ENCODE measurements around the gene APBB1.

DNA sequence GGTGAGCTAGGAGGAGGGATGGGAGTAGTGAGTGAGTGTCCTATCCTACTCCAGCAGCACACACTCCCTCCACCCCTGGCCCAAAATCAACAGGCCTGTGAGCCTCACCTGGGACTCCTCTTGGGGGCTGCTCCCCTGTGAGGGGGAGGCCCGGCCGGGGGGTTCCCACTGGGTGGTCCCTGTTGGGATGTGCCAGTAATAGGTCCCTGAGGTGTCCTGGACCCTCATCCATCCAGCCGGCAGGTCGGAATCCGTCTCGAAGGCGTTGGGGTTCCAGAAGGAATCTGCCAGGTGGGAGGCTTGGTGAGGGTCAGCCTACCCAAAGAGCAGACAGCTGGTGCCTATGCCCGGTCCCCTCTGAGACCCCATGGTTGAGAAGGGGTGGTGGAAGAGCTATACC lies 15.4 kb downstream of the APBB1 start:
- TF ChIP-seq, protein P1, sequence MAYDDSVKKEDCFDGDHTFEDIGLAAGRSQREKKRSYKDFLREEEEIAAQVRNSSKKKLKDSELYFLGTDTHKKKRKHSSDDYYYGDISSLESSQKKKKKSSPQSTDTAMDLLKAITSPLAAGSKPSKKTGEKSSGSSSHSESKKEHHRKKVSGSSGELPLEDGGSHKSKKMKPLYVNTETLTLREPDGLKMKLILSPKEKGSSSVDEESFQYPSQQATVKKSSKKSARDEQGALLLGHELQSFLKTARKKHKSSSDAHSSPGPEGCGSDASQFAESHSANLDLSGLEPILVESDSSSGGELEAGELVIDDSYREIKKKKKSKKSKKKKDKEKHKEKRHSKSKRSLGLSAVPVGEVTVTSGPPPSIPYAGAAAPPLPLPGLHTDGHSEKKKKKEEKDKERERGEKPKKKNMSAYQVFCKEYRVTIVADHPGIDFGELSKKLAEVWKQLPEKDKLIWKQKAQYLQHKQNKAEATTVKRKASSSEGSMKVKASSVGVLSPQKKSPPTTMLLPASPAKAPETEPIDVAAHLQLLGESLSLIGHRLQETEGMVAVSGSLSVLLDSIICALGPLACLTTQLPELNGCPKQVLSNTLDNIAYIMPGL (CRISPR knock-in tag; IDR thresholded peaks at IDR 0.05; ENCODE audit: borderline replicate concordance): no peak
- TF ChIP-seq NPAS2 (CRISPR knock-in tag; IDR thresholded peaks at IDR 0.05; ENCODE audit: borderline replicate concordance): no peak
- TF ChIP-seq TFCP2L1 (CRISPR knock-in tag; IDR thresholded peaks at IDR 0.05): no peak
- TF ChIP-seq, protein P2, sequence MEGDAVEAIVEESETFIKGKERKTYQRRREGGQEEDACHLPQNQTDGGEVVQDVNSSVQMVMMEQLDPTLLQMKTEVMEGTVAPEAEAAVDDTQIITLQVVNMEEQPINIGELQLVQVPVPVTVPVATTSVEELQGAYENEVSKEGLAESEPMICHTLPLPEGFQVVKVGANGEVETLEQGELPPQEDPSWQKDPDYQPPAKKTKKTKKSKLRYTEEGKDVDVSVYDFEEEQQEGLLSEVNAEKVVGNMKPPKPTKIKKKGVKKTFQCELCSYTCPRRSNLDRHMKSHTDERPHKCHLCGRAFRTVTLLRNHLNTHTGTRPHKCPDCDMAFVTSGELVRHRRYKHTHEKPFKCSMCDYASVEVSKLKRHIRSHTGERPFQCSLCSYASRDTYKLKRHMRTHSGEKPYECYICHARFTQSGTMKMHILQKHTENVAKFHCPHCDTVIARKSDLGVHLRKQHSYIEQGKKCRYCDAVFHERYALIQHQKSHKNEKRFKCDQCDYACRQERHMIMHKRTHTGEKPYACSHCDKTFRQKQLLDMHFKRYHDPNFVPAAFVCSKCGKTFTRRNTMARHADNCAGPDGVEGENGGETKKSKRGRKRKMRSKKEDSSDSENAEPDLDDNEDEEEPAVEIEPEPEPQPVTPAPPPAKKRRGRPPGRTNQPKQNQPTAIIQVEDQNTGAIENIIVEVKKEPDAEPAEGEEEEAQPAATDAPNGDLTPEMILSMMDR (IDR thresholded peaks at IDR 0.05): no peak
- TF ChIP-seq POLR2A (IDR thresholded peaks at IDR 0.05; ENCODE audit: low read length): no peak
- TF ChIP-seq FOSL2 (IDR thresholded peaks at IDR 0.05): no peak
- TF ChIP-seq FOSL2 (CRISPR knock-in tag; IDR thresholded peaks at IDR 0.05): no peak
- no peak for TF ChIP-seq SMC3 (IDR thresholded peaks at IDR 0.05)
- no peak for TF ChIP-seq KDM1A (IDR thresholded peaks at IDR 0.05; ENCODE audit: low read depth)
- no peak for TF ChIP-seq REST (IDR thresholded peaks at IDR 0.05)
- TF ChIP-seq MYC (IDR thresholded peaks at IDR 0.05; ENCODE audit: borderline replicate concordance, low read length): no peak

All from A549 (cell line).